Ramos (cell line): ENCODE data around the gene DPM3.
"Not testable (repeated sequence)": the region's sequence is repeated elsewhere in the genome, so short reads cannot be mapped to it uniquely, and the experiment has no call there.

ENCODE experiments used
- in situ Hi-C: fragments of 300-500 bp; cut with MboI; formaldehyde crosslinking; loops from one replicate; pipeline ENCODE4 v1.14.3; 2022; ENCODE audit warnings: low sequenced_read_pairs; ENCODE audit not compliant: unreplicated experiment

The DPM3 gene

GRCh38 chr1:155127105-155127966 is 13.0 kb downstream of the DPM3 start, which contains the start of gene EFNA1:
EFNA1 (plus strand) TSS chr1:155127876; CDS start chr1:155127978, 102 bp downstream.
- in situ Hi-C loops, result no loop called here

DNA sequence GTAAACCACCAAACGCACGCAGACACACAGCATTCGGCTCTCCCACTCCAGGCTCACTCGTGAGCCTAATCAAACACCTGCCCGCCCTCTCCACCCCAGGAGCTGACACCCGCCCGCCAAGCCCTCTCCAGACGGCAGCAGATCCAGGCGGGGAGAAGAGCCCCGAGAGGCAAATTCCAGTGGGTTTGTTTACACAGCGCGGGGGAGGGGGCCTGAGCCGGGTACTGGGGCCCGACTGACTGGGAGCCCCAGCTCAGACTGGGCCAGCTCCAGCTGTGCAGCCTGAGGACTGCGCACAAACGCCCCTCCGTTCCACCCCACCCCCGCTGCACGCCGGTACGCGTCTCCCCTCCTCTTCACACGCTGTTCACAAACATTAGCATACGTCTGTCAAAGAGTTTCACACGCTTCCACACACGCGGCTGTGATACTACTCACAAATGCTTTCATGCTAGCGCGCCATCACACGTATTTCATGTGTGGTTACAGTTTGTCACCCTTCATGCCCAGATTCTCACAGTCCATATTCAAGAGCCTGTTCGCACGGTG is 13.7 kb downstream of the DPM3 start:
- in situ Hi-C loops, result no loop called here

GRCh38 chr1:155125946-155126555 is 14.3 kb downstream of the DPM3 start:
- in situ Hi-C loops, result no loop called here

DNA sequence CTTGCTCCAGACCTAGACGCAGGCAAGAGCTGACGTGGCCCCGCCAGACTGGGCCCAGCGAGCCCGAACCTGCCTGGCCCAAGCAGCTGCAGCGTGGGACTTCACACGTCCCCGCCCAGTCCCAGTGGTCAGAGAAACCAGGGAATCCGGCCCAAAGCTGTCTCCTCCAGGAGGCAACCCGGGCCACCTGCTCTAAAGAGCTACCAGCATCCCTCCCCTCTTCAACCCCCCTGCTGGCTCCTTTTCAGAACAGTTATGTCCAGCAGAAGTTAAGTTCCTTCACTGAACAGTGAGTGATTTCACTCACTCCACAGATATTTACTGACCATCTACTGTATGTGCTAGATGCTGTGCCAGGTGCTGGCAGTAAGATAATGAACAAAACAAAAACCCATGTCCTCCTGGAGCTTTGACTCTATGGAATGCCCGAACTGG is 14.8 kb downstream of the DPM3 start:
- in situ Hi-C loops, result no loop called here

- in situ Hi-C loops, result no loop called here
These were observed 15.5 kb downstream of the DPM3 start for GRCh38 chr1:155124503-155125463.

- in situ Hi-C loops, result no loop called here
These were observed 16.5 kb downstream of the DPM3 start for GRCh38 chr1:155123801-155124200.

- in situ Hi-C loops, result no loop called here
These were observed 18.0 kb downstream of the DPM3 start for GRCh38 chr1:155122308-155122707.

- in situ Hi-C loops, result no loop called here
These were observed 19.1 kb downstream of the DPM3 start for GRCh38 chr1:155121249-155121648.

DNA sequence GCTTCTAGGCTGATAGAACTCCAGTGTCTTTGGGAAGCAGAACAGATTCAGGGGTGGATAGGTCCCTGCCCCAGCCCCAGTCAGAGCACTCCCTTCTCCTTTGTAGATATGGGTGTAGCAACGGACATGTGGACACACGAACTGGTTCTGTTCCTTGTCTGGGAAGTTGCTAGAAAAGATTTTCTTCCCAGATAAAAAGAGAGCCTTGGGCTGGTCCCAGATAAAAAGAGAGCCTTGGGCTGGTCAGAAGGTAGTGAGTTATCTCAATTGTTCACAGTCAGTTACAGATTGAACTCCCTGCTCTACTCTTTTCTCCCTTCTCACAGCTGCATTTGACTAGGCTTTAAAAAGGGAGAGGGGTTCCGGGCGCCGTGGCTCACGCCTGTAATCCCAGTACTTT is 20.1 kb downstream of the DPM3 start:
- in situ Hi-C loops, result no loop called here

DNA sequence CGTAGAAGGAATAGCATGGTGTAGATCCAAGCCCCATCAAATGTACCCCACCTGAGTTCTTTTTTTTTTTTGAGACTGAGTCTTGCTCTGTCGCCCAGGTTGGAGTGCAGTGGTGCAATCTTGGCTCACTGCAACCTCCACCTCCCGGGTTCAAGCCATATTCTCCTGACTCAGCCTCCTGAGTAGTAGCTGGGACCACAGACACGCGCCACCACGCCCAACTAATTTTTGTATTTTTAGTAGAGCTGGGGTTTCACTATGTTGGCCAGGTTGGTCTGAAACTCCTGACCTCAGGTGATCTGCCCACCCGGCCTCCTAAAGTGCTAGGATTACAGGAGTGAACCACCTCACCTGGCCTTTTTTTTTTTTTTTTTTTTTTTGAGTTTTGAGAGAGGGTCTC is 22.2 kb downstream of the DPM3 start:
- in situ Hi-C loops, result not testable (repeated sequence)

- in situ Hi-C loops, result no loop called here
These were observed 22.7 kb downstream of the DPM3 start for GRCh38 chr1:155117610-155118009.

GRCh38 chr1:155116113-155116764 is 24.1 kb downstream of the DPM3 start:
- in situ Hi-C loops, result no loop called here

DNA sequence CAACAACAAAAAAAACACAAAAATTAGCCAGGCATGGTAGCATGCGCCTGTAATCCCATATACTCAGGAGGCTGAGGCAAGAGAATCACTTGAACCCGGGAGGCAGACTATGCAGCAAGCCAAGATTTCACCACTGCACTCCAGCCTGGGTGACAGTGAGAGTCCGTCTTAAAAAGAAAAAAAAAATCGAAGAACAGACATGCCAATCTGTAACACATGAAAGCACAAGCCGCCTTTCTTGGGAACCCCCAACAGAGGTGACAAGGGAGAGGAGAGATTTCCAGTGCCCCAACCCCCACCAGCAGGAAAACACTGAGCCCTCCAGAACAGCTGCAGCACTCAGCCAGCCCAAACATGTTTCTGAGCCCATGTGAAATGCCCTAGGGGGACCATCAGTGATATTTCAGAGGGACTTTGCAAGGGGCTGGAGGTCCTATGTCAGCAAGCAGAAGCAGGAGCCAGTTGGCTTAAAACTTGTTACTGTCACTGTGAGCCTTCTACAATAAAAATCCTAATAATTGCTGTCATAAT is 26.8 kb downstream of the DPM3 start:
- in situ Hi-C loops, result no loop called here

- in situ Hi-C loops, result no loop called here
These were observed 29.5 kb downstream of the DPM3 start for GRCh38 chr1:155110826-155111225.

- in situ Hi-C loops, result no loop called here
These were observed 29.9 kb downstream of the DPM3 start for GRCh38 chr1:155110381-155110780.

DNA sequence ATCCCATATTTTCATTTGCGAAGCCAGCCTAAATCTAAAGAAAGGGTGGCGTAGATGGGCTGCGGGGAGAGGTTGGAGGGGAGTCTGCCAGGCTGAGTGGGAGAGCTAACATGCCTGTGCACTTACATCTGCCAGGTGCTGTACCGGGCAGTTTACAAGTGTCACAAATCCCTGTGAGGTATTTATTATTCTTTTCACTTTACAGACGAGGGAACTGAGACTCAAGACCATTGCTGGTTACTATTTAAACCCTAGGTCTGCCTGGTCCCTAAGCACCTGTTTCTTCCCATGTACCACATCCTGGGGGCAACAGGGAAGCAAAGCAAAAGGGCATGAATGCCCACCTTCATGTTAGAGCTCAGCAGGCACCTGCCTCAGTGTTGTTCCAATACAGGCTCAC is 32.0 kb downstream of the DPM3 start:
- in situ Hi-C loops, result no loop called here

- in situ Hi-C loops, result no loop called here
These were observed 32.7 kb downstream of the DPM3 start for GRCh38 chr1:155107309-155108264.

- in situ Hi-C loops, result no loop called here
These were observed 33.5 kb downstream of the DPM3 start for GRCh38 chr1:155106862-155107261.
